ENCODE measurements around the gene OR4K14. TPM values are rescaled to one million over a fixed set of nuclear protein-coding genes. Genes with fewer than 3 reads are reported as not detected.
"Not testable (repeated sequence)": the region's sequence is repeated elsewhere in the genome, so short reads cannot be mapped to it uniquely, and the experiment has no call there.

OR4K14 gene
- total RNA-seq, 2 donors from 2014 or later: not detected

GRCh38 chr14:19974844-19975243 is 44.3 kb downstream of the OR4K14 start:
- H3K9me3 Mint-ChIP-seq: peaks cover 53% of the 10 kb centered on the region
- 67% methylated on average over 1 of the region's 1 CpG; no CpG with 5 or more reads in 1 of the 2 experiments for WGBS, 2 experiments (ENCODE audit: insufficient coverage in 1 of 2, insufficient read length in 1 of 2)
- no peak for TF ChIP-seq CTCF (conservative IDR thresholded peaks at IDR 0.05)

GRCh38 chr14:19969735-19970134 is 49.4 kb downstream of the OR4K14 start:
- WGBS, 2 experiments (ENCODE audit: insufficient coverage in 1 of 2, insufficient read length in 1 of 2): 37% methylated on average over 2 of the region's 2 CpGs; no CpG with 5 or more reads in 1 of the 2 experiments
- not testable (repeated sequence) for H3K27ac Mint-ChIP-seq; H3K9ac ChIP-seq (ENCODE audit: extremely low read depth, low read length, poor library complexity, severe bottlenecking); H3K27ac ChIP-seq (ENCODE audit: low read depth, low read length); H3K27me3 ChIP-seq (ENCODE audit: control insufficient read depth, insufficient read depth, low read length, poor library complexity, severe bottlenecking); H3K4me3 ChIP-seq (ENCODE audit: low read length); H3K27me3 Mint-ChIP-seq (ENCODE audit: insufficient read depth); H3K4me3 Mint-ChIP-seq; H3K4me1 ChIP-seq (ENCODE audit: control insufficient read depth, insufficient read depth, low read length); DNase-seq; H3K36me3 ChIP-seq (ENCODE audit: control insufficient read depth, insufficient read depth, low read length); H3K36me3 Mint-ChIP-seq (ENCODE audit: low read depth); H3K4me1 Mint-ChIP-seq
- H3K9me3 Mint-ChIP-seq: peaks cover 64% of the 10 kb centered on the region
- H3K9me3 ChIP-seq (ENCODE audit: control insufficient read depth, low read length): peaks cover 45% of the 10 kb centered on the region

More at GRCh38 chr14:19974844-19975243, 44.3 kb downstream of the OR4K14 start:
- Histone ChIP-seq H3K4me3 (ENCODE audit: low read length) (no peak overlapping the region), H3K27me3 (ENCODE audit: control insufficient read depth, insufficient read depth, low read length, poor library complexity, severe bottlenecking) (no peaks in the 10 kb centered on the region), H3K4me1 (ENCODE audit: control insufficient read depth, insufficient read depth, low read length) (no peaks in the 10 kb centered on the region), H3K27ac (ENCODE audit: low read depth, low read length) (no peak overlapping the region), H3K36me3 (ENCODE audit: control insufficient read depth, insufficient read depth, low read length) (no peaks in the 10 kb centered on the region), H3K9ac (ENCODE audit: extremely low read depth, low read length, poor library complexity, severe bottlenecking) (no peak overlapping the region), H3K9me3 (ENCODE audit: control insufficient read depth, low read length) (peaks cover 41% of the 10 kb centered on the region)
- Mint-ChIP-seq H3K27ac (no peak overlapping the region), H3K36me3 (ENCODE audit: low read depth) (no peaks in the 10 kb centered on the region), H3K4me1 (no peaks in the 10 kb centered on the region), H3K4me3 (no peak overlapping the region), H3K27me3 (ENCODE audit: insufficient read depth) (no peaks in the 10 kb centered on the region)
- no peak for DNase-seq

Other genes with a start within 250 kb of the OR4K14 start
- not detected for gene OR4M1, start 245.8 kb downstream of the OR4K14 start, total RNA-seq
- not detected for gene OR4N2, start 215.5 kb downstream of the OR4K14 start, total RNA-seq
- not detected for gene OR4K2, start 144.2 kb downstream of the OR4K14 start, total RNA-seq
- not detected for gene OR4K5, start 98.7 kb downstream of the OR4K14 start, total RNA-seq
- not detected for gene OR4K1, start 88.4 kb downstream of the OR4K14 start, total RNA-seq
- not detected for gene OR4K15, start 43.7 kb downstream of the OR4K14 start, total RNA-seq
- gene OR4Q2, start 17.1 kb downstream of the OR4K14 start, total RNA-seq: not detected
- not detected for gene OR4K13, start 16.7 kb upstream of the OR4K14 start, total RNA-seq
- gene OR4L1, start 40.7 kb upstream of the OR4K14 start, total RNA-seq: not detected
- not detected for gene OR4K17, start 91.4 kb upstream of the OR4K14 start, total RNA-seq
- gene OR4N5, start 119.5 kb upstream of the OR4K14 start, total RNA-seq: not detected
- gene OR11G2, start 171.6 kb upstream of the OR4K14 start, total RNA-seq: not detected
- not detected for gene OR11H6, start 204.4 kb upstream of the OR4K14 start, total RNA-seq
- gene OR11H7, start 209.7 kb upstream of the OR4K14 start, total RNA-seq: not detected
- gene OR11H4, start 220.0 kb upstream of the OR4K14 start, total RNA-seq: not detected